ENCODE data around the gene NIPAL1. TPM values are rescaled to one million over a fixed set of nuclear protein-coding genes. Genes with fewer than 3 reads are reported as not detected.
"Not testable (repeated sequence)": the region's sequence is repeated elsewhere in the genome, so short reads cannot be mapped to it uniquely, and the experiment has no call there.

NIPAL1 gene
- total RNA-seq, 1 donor from 2014 or later: 6.6 TPM

GRCh38 chr4:47990145-47990544 is 26.4 kb upstream of the NIPAL1 start:
- FAIRE-seq: no peak

GRCh38 chr4:47992475-47992874 is 24.1 kb upstream of the NIPAL1 start:
- not testable (repeated sequence) for FAIRE-seq

More at GRCh38 chr4:47990145-47990544, 26.4 kb upstream of the NIPAL1 start:
- no peak for TF ChIP-seq CTCF (IDR thresholded peaks at IDR 0.05; ENCODE audit: insufficient read depth, low read length, severe bottlenecking)
- no peak overlapping the region for H3K4me3 ChIP-seq (ENCODE audit: low read depth, low read length)
- DNase-seq (ENCODE audit: low read depth): no peak
- no peaks in the 10 kb centered on the region for H3K36me3 ChIP-seq (ENCODE audit: control insufficient read depth, insufficient read depth, low read length)
- no peaks in the 10 kb centered on the region for H3K27me3 ChIP-seq (ENCODE audit: control insufficient read depth, insufficient read depth, low read length)

GRCh38 chr4:47996021-47996420 is 20.6 kb upstream of the NIPAL1 start:
- FAIRE-seq (no peak), DNase-seq (ENCODE audit: low read depth) (no peak)
- no peaks in the 10 kb centered on the region for H3K36me3 ChIP-seq (ENCODE audit: control insufficient read depth, insufficient read depth, low read length)
- no peak for TF ChIP-seq CTCF (IDR thresholded peaks at IDR 0.05; ENCODE audit: insufficient read depth, low read length, severe bottlenecking)
- no peak overlapping the region for H3K4me3 ChIP-seq (ENCODE audit: low read depth, low read length)
- H3K27me3 ChIP-seq (ENCODE audit: control insufficient read depth, insufficient read depth, low read length): no peaks in the 10 kb centered on the region

More at GRCh38 chr4:47992475-47992874, 24.1 kb upstream of the NIPAL1 start:
- H3K36me3 ChIP-seq (ENCODE audit: control insufficient read depth, insufficient read depth, low read length); DNase-seq (ENCODE audit: low read depth); H3K27me3 ChIP-seq (ENCODE audit: control insufficient read depth, insufficient read depth, low read length); H3K4me3 ChIP-seq (ENCODE audit: low read depth, low read length): not testable (repeated sequence)

GRCh38 chr4:48002267-48002666 is 14.3 kb upstream of the NIPAL1 start:
- Histone ChIP-seq H3K4me3 (ENCODE audit: low read depth, low read length) (no peak overlapping the region), H3K27me3 (ENCODE audit: control insufficient read depth, insufficient read depth, low read length) (no peaks in the 10 kb centered on the region), H3K36me3 (ENCODE audit: control insufficient read depth, insufficient read depth, low read length) (no peaks in the 10 kb centered on the region)
- FAIRE-seq: no peak
- DNase-seq (ENCODE audit: low read depth): no peak
- TF ChIP-seq CTCF (IDR thresholded peaks at IDR 0.05; ENCODE audit: insufficient read depth, low read length, severe bottlenecking): no peak

- TF ChIP-seq CTCF (IDR thresholded peaks at IDR 0.05; ENCODE audit: insufficient read depth, low read length, severe bottlenecking): peak; percentile 68
- peak; percentile 22 for DNase-seq (ENCODE audit: low read depth)
Measured at GRCh38 chr4:48003568-48003967, 13.0 kb upstream of the NIPAL1 start.

GRCh38 chr4:48005781-48006180 is 10.8 kb upstream of the NIPAL1 start:
- TF ChIP-seq CTCF (IDR thresholded peaks at IDR 0.05; ENCODE audit: insufficient read depth, low read length, severe bottlenecking): no peak

More at GRCh38 chr4:48003568-48003967, 13.0 kb upstream of the NIPAL1 start:
- H3K4me3 ChIP-seq (ENCODE audit: low read depth, low read length); FAIRE-seq; H3K36me3 ChIP-seq (ENCODE audit: control insufficient read depth, insufficient read depth, low read length); H3K27me3 ChIP-seq (ENCODE audit: control insufficient read depth, insufficient read depth, low read length): not testable (repeated sequence)

More at GRCh38 chr4:48005781-48006180, 10.8 kb upstream of the NIPAL1 start:
- FAIRE-seq: no peak
- DNase-seq (ENCODE audit: low read depth): no peak
- Histone ChIP-seq H3K27me3 (ENCODE audit: control insufficient read depth, insufficient read depth, low read length) (no peaks in the 10 kb centered on the region), H3K4me3 (ENCODE audit: low read depth, low read length) (no peak overlapping the region), H3K36me3 (ENCODE audit: control insufficient read depth, insufficient read depth, low read length) (no peaks in the 10 kb centered on the region)
